Measurements from ENCODE around the gene PIP5K1C.

The PIP5K1C gene

DNA sequence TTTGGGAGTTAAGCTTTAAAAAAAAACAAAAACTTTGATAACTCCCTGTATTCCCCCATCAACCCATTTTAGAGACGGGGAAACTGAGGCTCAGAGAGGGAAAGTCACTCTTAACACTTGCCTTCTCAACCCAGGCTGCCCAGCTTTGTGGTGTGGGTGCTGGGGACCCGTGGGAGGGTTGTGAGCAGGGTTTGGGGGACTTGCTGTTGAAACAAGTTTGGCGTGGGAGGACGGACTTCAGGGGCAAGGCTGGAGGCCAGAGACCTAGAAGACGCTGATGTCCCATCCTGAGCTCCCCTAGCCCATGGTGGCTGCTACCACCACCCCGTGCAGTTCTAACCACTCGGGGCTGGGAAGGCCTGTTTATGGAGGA lies 72.9 kb downstream of the PIP5K1C start:
- H3K9me3 ChIP-seq (ENCODE audit: insufficient read depth, low read length): no peaks in the 10 kb centered on the region
- no peaks in the 10 kb centered on the region for H3K36me3 ChIP-seq (ENCODE audit: low read length)
- no peaks in the 10 kb centered on the region for H3K9me2 ChIP-seq (replicated peaks; ENCODE audit: insufficient read depth, low read length)
- H3K27me3 ChIP-seq (ENCODE audit: low read length): no peaks in the 10 kb centered on the region
- peak overlapping the region; percentile 85 for H3K9ac ChIP-seq (ENCODE audit: low read length)
- H3K79me2 ChIP-seq (ENCODE audit: insufficient read depth, low read length): peaks cover 28% of the 10 kb centered on the region
- peaks cover 4% of the 10 kb centered on the region; the same call in 1 of the 2 replicates for H4K20me1 ChIP-seq (ENCODE audit: low read depth, low read length)
- no peaks in the 10 kb centered on the region for H3F3A ChIP-seq (ENCODE audit: insufficient read depth)
- peak overlapping the region; percentile 91 for H3K4me2 ChIP-seq (ENCODE audit: low read depth, low read length, poor library complexity, severe bottlenecking)
- H3K27ac ChIP-seq (ENCODE audit: low read depth, low read length): no peak overlapping the region
- H2AFZ ChIP-seq (ENCODE audit: low read depth, low read length, severe bottlenecking): peak overlapping the region; percentile 50
- TF ChIP-seq, protein P1, sequence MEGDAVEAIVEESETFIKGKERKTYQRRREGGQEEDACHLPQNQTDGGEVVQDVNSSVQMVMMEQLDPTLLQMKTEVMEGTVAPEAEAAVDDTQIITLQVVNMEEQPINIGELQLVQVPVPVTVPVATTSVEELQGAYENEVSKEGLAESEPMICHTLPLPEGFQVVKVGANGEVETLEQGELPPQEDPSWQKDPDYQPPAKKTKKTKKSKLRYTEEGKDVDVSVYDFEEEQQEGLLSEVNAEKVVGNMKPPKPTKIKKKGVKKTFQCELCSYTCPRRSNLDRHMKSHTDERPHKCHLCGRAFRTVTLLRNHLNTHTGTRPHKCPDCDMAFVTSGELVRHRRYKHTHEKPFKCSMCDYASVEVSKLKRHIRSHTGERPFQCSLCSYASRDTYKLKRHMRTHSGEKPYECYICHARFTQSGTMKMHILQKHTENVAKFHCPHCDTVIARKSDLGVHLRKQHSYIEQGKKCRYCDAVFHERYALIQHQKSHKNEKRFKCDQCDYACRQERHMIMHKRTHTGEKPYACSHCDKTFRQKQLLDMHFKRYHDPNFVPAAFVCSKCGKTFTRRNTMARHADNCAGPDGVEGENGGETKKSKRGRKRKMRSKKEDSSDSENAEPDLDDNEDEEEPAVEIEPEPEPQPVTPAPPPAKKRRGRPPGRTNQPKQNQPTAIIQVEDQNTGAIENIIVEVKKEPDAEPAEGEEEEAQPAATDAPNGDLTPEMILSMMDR (IDR thresholded peaks at IDR 0.05; ENCODE audit: insufficient read depth, low read length, poor library complexity, severe bottlenecking): no peak
- no peak for TF ChIP-seq EZH2phosphoT487 (conservative IDR thresholded peaks at IDR 0.05; ENCODE audit: low read length)
- H3K4me3 ChIP-seq (ENCODE audit: insufficient read depth, low read length, poor library complexity, severe bottlenecking): peak overlapping the region; percentile 46

DNA sequence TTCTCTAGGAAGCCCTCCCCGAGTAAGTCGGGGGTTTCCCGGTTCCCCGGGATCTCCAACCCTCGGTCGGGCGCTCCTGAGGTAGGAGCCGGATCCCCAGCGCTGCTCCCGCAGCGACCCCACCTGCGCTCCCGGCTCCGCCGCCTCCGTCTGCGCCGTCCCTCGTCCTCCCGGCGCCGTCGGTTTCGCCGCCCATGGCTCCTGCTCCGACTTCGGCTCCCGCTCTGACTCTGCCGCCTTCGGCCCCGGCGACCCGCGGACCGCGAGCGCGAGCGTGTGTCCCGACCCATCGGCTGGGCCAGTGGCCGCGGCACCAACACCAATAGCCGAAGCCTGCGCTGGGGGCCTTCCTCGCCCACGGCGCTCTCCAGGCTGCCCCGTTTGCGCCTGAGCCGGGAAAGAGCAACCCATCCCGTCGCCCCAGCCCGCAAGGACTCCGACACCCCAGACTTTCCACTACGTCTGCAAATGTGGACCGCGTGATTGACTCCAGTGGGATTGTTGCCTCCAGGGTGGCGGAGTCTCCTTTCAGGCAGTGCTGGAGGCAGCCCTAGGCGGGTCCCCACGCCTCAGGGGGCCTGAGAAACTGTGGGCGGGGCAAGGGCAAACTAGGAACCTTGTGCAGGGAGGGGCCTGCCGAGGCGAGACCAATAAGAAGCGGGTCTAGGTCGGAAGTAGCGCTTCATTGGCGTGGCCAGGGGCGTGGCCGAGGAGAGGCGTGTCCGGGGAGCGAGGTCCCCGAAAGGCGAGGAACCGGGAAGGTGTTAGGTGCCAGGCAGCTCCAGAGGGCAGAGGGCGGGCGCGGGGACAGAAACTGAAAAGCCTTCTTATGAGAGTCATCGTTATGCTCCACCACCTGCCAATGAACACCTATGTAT lies 73.6 kb downstream of the PIP5K1C start, which contains the start of gene CACTIN:
CACTIN (minus strand) TSS at position 318 of the 878 bp plus-strand sequence; CDS start at position 290, 28 bp downstream.
- H3K9ac ChIP-seq (ENCODE audit: low read length): peak within 1 kb of the TSS; percentile 85
- H4K20me1 ChIP-seq (ENCODE audit: low read depth, low read length): peaks cover 4% of the 10 kb centered on the region; the same call in 1 of the 2 replicates
- peak within 1 kb of the TSS; percentile 68 for H3K27ac ChIP-seq (ENCODE audit: low read depth, low read length)
- H3K27me3 ChIP-seq (ENCODE audit: low read length): no peaks in the 10 kb centered on the region
- H3K9me3 ChIP-seq (ENCODE audit: insufficient read depth, low read length): no peaks in the 10 kb centered on the region
- H3K36me3 ChIP-seq (ENCODE audit: low read length): no peaks in the 10 kb centered on the region
- peak within 1 kb of the TSS; percentile 91 for H3K4me2 ChIP-seq (ENCODE audit: low read depth, low read length, poor library complexity, severe bottlenecking)
- H3K79me2 ChIP-seq (ENCODE audit: insufficient read depth, low read length): peaks cover 28% of the 10 kb centered on the region
- peak within 1 kb of the TSS; percentile 81 for H3K4me3 ChIP-seq (ENCODE audit: insufficient read depth, low read length, poor library complexity, severe bottlenecking)
- TF ChIP-seq, protein P1 (IDR thresholded peaks at IDR 0.05; ENCODE audit: insufficient read depth, low read length, poor library complexity, severe bottlenecking): no peak
- TF ChIP-seq EZH2phosphoT487 (conservative IDR thresholded peaks at IDR 0.05; ENCODE audit: low read length): no peak
- peak within 1 kb of the TSS; percentile 50 for H2AFZ ChIP-seq (ENCODE audit: low read depth, low read length, severe bottlenecking)
- no peaks in the 10 kb centered on the region for H3K9me2 ChIP-seq (replicated peaks; ENCODE audit: insufficient read depth, low read length)
- H3F3A ChIP-seq (ENCODE audit: insufficient read depth): no peaks in the 10 kb centered on the region

DNA sequence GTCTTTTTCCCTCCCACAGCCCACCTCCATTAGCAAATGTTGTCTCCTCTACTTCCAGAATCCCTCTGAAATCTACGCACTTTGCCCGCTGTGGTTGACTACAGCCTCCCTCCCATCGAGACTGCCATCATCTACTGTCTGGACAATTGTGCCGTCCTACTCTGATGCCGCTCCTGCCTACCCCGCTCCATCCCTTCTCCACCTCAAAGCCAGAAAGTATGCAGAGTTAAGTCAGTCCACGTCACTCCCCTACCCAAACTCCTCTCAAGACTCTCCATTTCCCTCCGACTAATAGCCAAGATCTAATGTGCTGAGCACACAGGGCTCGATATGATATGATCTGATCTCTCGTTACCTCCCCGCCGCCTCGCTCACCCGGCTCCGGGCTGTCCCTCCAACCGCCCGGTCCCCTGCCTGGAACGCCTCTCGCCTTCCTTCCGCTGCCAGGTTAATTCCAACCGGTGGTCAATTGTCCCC lies 74.2 kb downstream of the PIP5K1C start:
- Histone ChIP-seq H4K20me1 (ENCODE audit: low read depth, low read length) (peaks cover 4% of the 10 kb centered on the region; the same call in 1 of the 2 replicates), H3F3A (ENCODE audit: insufficient read depth) (no peaks in the 10 kb centered on the region), H2AFZ (ENCODE audit: low read depth, low read length, severe bottlenecking) (peak overlapping the region; percentile 44), H3K9ac (ENCODE audit: low read length) (peak overlapping the region; percentile 85), H3K9me2 (replicated peaks; ENCODE audit: insufficient read depth, low read length) (no peaks in the 10 kb centered on the region), H3K4me2 (ENCODE audit: low read depth, low read length, poor library complexity, severe bottlenecking) (peak overlapping the region; percentile 91), H3K27ac (ENCODE audit: low read depth, low read length) (no peak overlapping the region), H3K9me3 (ENCODE audit: insufficient read depth, low read length) (no peaks in the 10 kb centered on the region), H3K79me2 (ENCODE audit: insufficient read depth, low read length) (peaks cover 28% of the 10 kb centered on the region), H3K27me3 (ENCODE audit: low read length) (no peaks in the 10 kb centered on the region), H3K36me3 (ENCODE audit: low read length) (no peaks in the 10 kb centered on the region), H3K4me3 (ENCODE audit: insufficient read depth, low read length, poor library complexity, severe bottlenecking) (peak overlapping the region; percentile 81)
- TF ChIP-seq, protein P1 (IDR thresholded peaks at IDR 0.05; ENCODE audit: insufficient read depth, low read length, poor library complexity, severe bottlenecking): no peak
- no peak for TF ChIP-seq EZH2phosphoT487 (conservative IDR thresholded peaks at IDR 0.05; ENCODE audit: low read length)
